ENCODE results near the gene CRTAC1. TPM values are rescaled to one million over a fixed set of nuclear protein-coding genes. Genes with fewer than 3 reads are reported as not detected.

Gene CRTAC1
- polyA plus RNA-seq, 3 donors, result not detected

GRCh38 chr10:98029149-98030092, 1.0 kb downstream of the CRTAC1 start:
- no peak overlapping the region for H3K27ac ChIP-seq (ENCODE audit: low read depth in 1 of 2, low read length in 2 of 2)
- 4% methylated on average over 42 of the region's 44 CpGs for WGBS (ENCODE audit: insufficient coverage)
- no peaks in the 10 kb centered on the region for H3K4me1 ChIP-seq (ENCODE audit: control insufficient read depth in 1 of 2, insufficient read depth in 2 of 2, low read length in 2 of 2)
- H4K20me1 ChIP-seq (ENCODE audit: insufficient read depth, low read length), result no peaks in the 10 kb centered on the region
- intact Hi-C loops (cut with micrococcal nuclease), result no loop called here
- Mint-ChIP-seq H3K27ac (no peak overlapping the region), H3K4me3 (peak overlapping the region in 1 of 2 donors; percentile 63), H3K36me3 (peaks cover 0 to 5% of the 10 kb centered on the region in 2 donors), H3K9me3 (peaks cover 0 to 12% (median 0%) of the 10 kb centered on the region in 7 donors), H3K27me3 (ENCODE audit: low read depth in 3 of 3) (peaks cover 69 to 78% (median 74%) of the 10 kb centered on the region in 3 donors), H3K4me1 (no peaks in the 10 kb centered on the region)
- H3K27me3 ChIP-seq (ENCODE audit: control insufficient read depth in 2 of 2, insufficient read depth in 2 of 2, low read length in 2 of 2), result peaks cover 57 to 63% of the 10 kb centered on the region in 2 donors
- H2AFZ ChIP-seq (ENCODE audit: insufficient read depth, low read depth, low read length, poor library complexity, severe bottlenecking), result no peak overlapping the region
- peaks cover 0 to 24% of the 10 kb centered on the region in 2 donors for H3K9me3 ChIP-seq (replicated peaks in 1 of 2; ENCODE audit: control insufficient read depth in 1 of 2, insufficient read depth in 1 of 2, low read length in 2 of 2)
- TF ChIP-seq, protein P1, sequence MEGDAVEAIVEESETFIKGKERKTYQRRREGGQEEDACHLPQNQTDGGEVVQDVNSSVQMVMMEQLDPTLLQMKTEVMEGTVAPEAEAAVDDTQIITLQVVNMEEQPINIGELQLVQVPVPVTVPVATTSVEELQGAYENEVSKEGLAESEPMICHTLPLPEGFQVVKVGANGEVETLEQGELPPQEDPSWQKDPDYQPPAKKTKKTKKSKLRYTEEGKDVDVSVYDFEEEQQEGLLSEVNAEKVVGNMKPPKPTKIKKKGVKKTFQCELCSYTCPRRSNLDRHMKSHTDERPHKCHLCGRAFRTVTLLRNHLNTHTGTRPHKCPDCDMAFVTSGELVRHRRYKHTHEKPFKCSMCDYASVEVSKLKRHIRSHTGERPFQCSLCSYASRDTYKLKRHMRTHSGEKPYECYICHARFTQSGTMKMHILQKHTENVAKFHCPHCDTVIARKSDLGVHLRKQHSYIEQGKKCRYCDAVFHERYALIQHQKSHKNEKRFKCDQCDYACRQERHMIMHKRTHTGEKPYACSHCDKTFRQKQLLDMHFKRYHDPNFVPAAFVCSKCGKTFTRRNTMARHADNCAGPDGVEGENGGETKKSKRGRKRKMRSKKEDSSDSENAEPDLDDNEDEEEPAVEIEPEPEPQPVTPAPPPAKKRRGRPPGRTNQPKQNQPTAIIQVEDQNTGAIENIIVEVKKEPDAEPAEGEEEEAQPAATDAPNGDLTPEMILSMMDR (IDR thresholded peaks at IDR 0.05), result no peak
- H3K36me3 ChIP-seq (replicated peaks in 1 of 2; ENCODE audit: control insufficient read depth in 1 of 2, insufficient read depth in 2 of 2, low read length in 2 of 2), result no peaks in the 10 kb centered on the region
- DNase-seq, result no peak
- H3K4me3 ChIP-seq (replicated peaks in 1 of 3; ENCODE audit: low read depth in 2 of 3, low read length in 3 of 3), result no peak overlapping the region
- no peaks in the 10 kb centered on the region for H3K79me2 ChIP-seq (ENCODE audit: insufficient read depth, low read length)
- H3K4me2 ChIP-seq (replicated peaks; ENCODE audit: extremely low read depth, low read length, poor library complexity, severe bottlenecking), result no peak overlapping the region
- no peak overlapping the region for H3K9ac ChIP-seq (ENCODE audit: insufficient read depth, low read length, poor library complexity, severe bottlenecking)

- Histone ChIP-seq H4K20me1 (ENCODE audit: insufficient read depth, low read length) (no peaks in the 10 kb centered on the region), H3K9ac (ENCODE audit: insufficient read depth, low read length, poor library complexity, severe bottlenecking) (no peak overlapping the region), H2AFZ (ENCODE audit: insufficient read depth, low read depth, low read length, poor library complexity, severe bottlenecking) (no peak overlapping the region), H3K27me3 (ENCODE audit: control insufficient read depth in 2 of 2, insufficient read depth in 2 of 2, low read length in 2 of 2) (peaks cover 45 to 51% of the 10 kb centered on the region in 2 donors), H3K79me2 (ENCODE audit: insufficient read depth, low read length) (no peaks in the 10 kb centered on the region), H3K27ac (ENCODE audit: low read depth in 1 of 2, low read length in 2 of 2) (no peak overlapping the region), H3K4me3 (replicated peaks in 1 of 3; ENCODE audit: low read depth in 2 of 3, low read length in 3 of 3) (no peak overlapping the region), H3K4me1 (ENCODE audit: control insufficient read depth in 1 of 2, insufficient read depth in 2 of 2, low read length in 2 of 2) (no peaks in the 10 kb centered on the region), H3K36me3 (replicated peaks in 1 of 2; ENCODE audit: control insufficient read depth in 1 of 2, insufficient read depth in 2 of 2, low read length in 2 of 2) (no peaks in the 10 kb centered on the region), H3K4me2 (replicated peaks; ENCODE audit: extremely low read depth, low read length, poor library complexity, severe bottlenecking) (no peak overlapping the region), H3K9me3 (replicated peaks in 1 of 2; ENCODE audit: control insufficient read depth in 1 of 2, insufficient read depth in 1 of 2, low read length in 2 of 2) (peaks cover 0 to 24% of the 10 kb centered on the region in 2 donors)
- Mint-ChIP-seq H3K4me1 (no peaks in the 10 kb centered on the region), H3K36me3 (peaks cover 0 to 5% of the 10 kb centered on the region in 2 donors), H3K4me3 (peak overlapping the region in 1 of 2 donors; percentile 49), H3K27ac (no peak overlapping the region), H3K27me3 (ENCODE audit: low read depth in 3 of 3) (peaks cover 62 to 77% (median 67%) of the 10 kb centered on the region in 3 donors), H3K9me3 (peaks cover 0 to 12% (median 0%) of the 10 kb centered on the region in 7 donors)
- 4% methylated on average over 3 of the region's 11 CpGs for WGBS (ENCODE audit: insufficient coverage)
- TF ChIP-seq, protein P1 (IDR thresholded peaks at IDR 0.05), result peak; percentile 82
- peak; percentile 10 to 35 (median 26) for DNase-seq
- intact Hi-C loops (cut with micrococcal nuclease), result no loop called here
These were observed 2.2 kb downstream of the CRTAC1 start for GRCh38 chr10:98028168-98028770.
